GM18867 (cell line): ENCODE data around the gene SH3GL2.

Source experiments
- ATAC-seq: cut with Tn5 transposase; IDR thresholded peaks from one replicate; pipeline ENCODE4 v1.9.1; 2021; ENCODE audit warnings: mild to moderate bottlenecking, moderate library complexity; ENCODE audit not compliant: unreplicated experiment

SH3GL2 gene

GRCh38 chr9:17578911-17579793 is at the start of gene SH3GL2:
SH3GL2 (plus strand) TSS chr9:17579066.
- no peak for ATAC-seq

- peak; percentile 98 for ATAC-seq
Measured at GRCh38 chr9:17531642-17532254, 47.1 kb upstream of the SH3GL2 start.

- ATAC-seq: no peak
Measured at GRCh38 chr9:17532461-17532860, 46.4 kb upstream of the SH3GL2 start.

- no peak for ATAC-seq
Measured at GRCh38 chr9:17535176-17535575, 43.7 kb upstream of the SH3GL2 start.

- no peak for ATAC-seq
Measured at GRCh38 chr9:17536027-17536426, 42.8 kb upstream of the SH3GL2 start.

- ATAC-seq: no peak
Measured at GRCh38 chr9:17551023-17551422, 27.8 kb upstream of the SH3GL2 start.

- ATAC-seq: no peak
Measured at GRCh38 chr9:17555362-17556054, 23.4 kb upstream of the SH3GL2 start.

GRCh38 chr9:17556255-17556654 is 22.6 kb upstream of the SH3GL2 start:
- no peak for ATAC-seq

- ATAC-seq: no peak
Measured at GRCh38 chr9:17556935-17557334, 21.9 kb upstream of the SH3GL2 start.

- no peak for ATAC-seq
Measured at GRCh38 chr9:17571825-17572224, 7.0 kb upstream of the SH3GL2 start.

GRCh38 chr9:17574342-17574741 is 4.5 kb upstream of the SH3GL2 start:
- ATAC-seq: no peak

GRCh38 chr9:17578577-17578910 is 322 bp upstream of the SH3GL2 start:
- ATAC-seq: no peak

- no peak for ATAC-seq
Measured at GRCh38 chr9:17580119-17580518, 1.3 kb downstream of the SH3GL2 start.

- ATAC-seq: no peak
Measured at GRCh38 chr9:17587113-17587512, 8.2 kb downstream of the SH3GL2 start.

- no peak for ATAC-seq
Measured at GRCh38 chr9:17588395-17588794, 9.5 kb downstream of the SH3GL2 start.

GRCh38 chr9:17588941-17589340 is 10.1 kb downstream of the SH3GL2 start:
- no peak for ATAC-seq

GRCh38 chr9:17589771-17590170 is 10.9 kb downstream of the SH3GL2 start:
- no peak for ATAC-seq

GRCh38 chr9:17594961-17595360 is 16.1 kb downstream of the SH3GL2 start:
- ATAC-seq: no peak

GRCh38 chr9:17597977-17598376 is 19.1 kb downstream of the SH3GL2 start:
- ATAC-seq: no peak

- ATAC-seq: no peak
Measured at GRCh38 chr9:17600962-17601593, 22.2 kb downstream of the SH3GL2 start.

GRCh38 chr9:17604556-17604955 is 25.7 kb downstream of the SH3GL2 start:
- ATAC-seq: no peak
